Measurements from ENCODE around the gene PDE4A.
"Not testable (repeated sequence)": the region's sequence is repeated elsewhere in the genome, so short reads cannot be mapped to it uniquely, and the experiment has no call there.

The PDE4A gene

GRCh38 chr19:10403137-10404021 is 17.0 kb upstream of the PDE4A start, which contains the start of gene CDC37:
TSS of gene CDC37 (minus strand) at chr19:10403542. CDS start at chr19:10403479, 63 bp downstream.
- DNase-seq (ENCODE audit: low read depth) = peak; percentile 96

GRCh38 chr19:10404888-10405820 is 15.2 kb upstream of the PDE4A start:
- peak; percentile 23 for DNase-seq (ENCODE audit: low read depth)

DNA sequence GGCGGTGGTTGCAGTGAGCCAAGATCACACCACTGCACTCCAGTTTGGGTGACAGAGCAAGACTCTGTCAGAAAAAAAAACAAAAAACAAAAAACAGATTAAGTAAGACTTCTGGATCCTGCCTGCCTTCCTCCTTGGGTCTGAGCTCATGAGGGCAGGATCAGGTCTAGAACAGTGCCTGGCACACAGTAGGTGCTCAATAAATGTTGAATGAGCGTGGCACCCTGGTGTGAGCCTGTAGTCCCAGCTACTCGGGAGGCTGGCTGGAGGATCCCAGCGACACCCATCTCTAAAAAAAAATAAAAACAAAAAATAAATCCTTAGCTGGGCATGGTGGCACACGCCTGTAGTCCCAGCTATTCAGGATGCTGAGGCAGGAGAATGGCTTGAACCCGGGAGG is 14.1 kb upstream of the PDE4A start:
- DNase-seq (ENCODE audit: low read depth) = no peak

DNA sequence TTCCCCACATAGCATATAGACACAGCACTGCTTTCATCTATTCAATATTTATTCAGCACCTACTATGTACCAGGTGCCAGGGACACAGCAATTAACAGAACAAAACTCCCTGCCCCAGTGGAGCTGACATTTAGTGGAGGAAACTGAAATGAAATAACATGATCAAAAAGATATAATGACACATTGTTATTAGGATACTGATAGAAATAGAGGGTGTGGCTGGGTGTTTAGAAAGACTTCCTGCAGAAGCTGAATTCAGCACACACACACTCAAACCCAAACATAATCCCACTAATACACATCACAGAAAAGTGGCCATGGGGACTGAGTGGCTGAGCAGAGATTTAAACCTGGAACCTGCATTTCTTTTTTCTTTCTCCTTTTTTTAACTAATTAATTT is 13.2 kb upstream of the PDE4A start:
- DNase-seq (ENCODE audit: low read depth) = no peak

- DNase-seq (ENCODE audit: low read depth) = no peak
These were observed 11.6 kb upstream of the PDE4A start for GRCh38 chr19:10408511-10409283.

DNA sequence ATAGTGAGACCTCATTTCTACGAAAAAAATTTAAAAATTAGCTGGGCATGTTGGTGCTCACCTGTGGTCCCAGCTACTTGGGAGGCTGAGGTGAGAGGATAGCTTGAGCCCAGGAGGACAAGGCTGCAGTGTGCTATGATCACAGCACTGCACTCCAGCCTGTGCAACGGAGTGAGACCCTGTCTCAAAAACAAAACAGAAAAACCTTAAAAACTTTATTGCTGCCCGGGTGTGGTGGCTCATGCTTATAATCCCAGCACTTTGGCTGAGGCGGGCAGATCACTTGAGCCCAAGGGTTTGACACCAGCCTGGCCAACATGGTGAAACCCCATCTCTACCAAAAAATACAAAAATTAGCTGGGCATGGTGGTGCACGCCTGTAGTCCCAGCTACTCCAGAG is 9.1 kb upstream of the PDE4A start:
- not testable (repeated sequence) for DNase-seq (ENCODE audit: low read depth)

DNA sequence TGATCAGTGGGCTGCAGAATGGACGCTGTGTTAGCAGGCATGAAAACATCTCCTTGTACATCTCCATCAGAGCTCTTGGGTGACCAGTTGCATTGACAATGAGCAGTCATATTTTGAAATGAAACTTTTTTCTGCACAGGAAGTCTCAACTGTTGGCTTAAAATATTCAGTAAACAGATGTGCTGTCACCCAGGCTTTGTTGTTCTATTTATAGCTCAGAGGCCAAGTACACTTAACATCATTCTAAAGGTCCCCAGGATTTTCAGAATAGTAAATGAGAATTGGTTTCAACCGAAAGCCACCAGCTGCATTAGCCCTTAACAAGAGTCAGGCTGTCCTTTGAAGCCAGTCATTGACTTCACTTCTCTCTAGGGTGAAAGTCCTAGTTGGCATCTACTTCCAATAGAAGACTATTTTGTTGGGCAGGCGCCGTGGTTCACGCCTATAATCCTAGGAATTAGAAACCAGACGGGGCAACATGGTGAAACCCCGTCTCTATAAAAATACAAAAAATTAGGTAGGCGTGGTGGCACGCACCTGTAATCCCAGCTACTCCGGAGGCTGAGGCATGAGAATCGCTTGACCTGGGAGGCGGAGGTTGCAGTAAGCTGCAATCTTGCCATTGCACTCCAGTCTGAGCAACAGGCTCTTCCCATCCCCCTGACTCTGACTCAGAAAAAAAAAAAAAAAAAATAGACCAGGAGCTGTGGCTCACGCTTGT is 7.9 kb upstream of the PDE4A start:
- peak; percentile 35 for DNase-seq (ENCODE audit: low read depth)

- no peak for DNase-seq (ENCODE audit: low read depth)
These were observed 4.3 kb upstream of the PDE4A start for GRCh38 chr19:10416083-10416379.

- peak; percentile 82 for DNase-seq (ENCODE audit: low read depth)
These were observed 3.7 kb upstream of the PDE4A start for GRCh38 chr19:10416380-10417257.

DNA sequence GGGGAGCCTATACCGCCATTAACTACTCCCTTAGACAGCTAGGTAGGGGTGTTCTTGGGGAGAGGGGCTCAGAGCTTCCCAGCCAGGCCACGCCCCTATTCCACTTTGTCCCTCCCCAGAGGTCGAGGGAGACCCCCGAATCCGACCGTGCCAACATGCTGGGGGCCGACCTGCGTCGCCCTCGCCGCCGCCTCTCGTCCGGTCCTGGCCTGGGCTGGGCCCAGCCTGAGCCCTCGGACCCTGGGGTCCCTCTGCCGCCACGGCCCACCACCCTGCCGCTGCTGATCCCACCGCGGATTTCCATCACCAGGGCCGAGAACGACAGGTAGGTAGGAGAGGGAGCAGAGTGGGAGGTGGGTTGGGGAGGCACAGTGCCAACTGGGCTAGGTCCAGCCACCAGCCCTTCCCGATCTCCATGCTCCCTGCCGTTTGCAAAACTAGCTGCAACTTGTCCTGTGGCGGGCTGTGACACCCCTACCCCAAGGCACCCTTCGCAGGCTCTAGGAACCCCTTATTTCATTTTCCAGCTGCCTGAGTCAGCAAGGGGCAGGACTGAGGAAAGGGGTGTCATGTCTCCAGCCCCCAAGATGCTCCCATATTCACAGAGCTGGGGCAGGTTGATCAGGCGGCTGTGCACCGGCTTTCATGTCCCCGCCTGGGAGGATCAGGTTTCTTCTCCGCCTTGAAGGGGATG is 2.6 kb upstream of the PDE4A start:
- no peak for DNase-seq (ENCODE audit: low read depth)

- DNase-seq (ENCODE audit: low read depth) = peak; percentile 6
These were observed 2.2 kb upstream of the PDE4A start for GRCh38 chr19:10418235-10418484.

DNA sequence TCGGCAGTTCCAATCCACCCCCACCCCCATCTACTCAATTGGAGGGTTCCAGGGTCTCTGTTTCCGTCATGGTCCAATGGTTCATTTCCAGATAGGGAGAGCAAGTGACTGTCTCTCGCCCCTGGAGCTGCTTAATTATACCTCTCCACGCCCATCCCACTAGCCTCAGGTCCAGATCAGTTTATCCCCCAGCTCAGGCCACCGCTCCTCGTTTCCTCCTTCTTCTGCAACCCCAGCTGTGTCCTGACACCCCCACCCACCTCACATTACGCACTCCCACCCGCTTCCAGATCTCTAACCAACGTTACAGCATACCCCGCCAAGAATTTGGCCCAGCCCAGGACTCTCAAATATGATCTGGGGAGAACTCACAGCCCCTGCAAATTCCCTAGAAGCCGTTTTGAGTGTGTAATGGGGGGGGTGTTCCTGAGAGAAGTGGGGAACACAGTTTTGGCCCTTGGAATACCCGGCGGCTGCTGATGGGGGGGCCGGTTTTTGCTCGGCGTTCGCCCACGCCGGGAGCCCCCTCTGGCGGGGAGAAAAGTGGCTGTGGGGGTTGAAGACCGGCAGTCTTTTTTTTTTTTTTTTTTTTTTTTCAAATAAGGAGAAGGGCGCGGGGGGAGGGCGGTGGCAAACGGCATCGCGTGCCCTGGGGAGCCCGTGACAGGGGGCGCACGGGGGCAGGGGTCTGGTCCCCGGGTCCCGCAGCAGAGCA is 1.7 kb upstream of the PDE4A start:
- DNase-seq (ENCODE audit: low read depth) = peak; percentile 11

DNA sequence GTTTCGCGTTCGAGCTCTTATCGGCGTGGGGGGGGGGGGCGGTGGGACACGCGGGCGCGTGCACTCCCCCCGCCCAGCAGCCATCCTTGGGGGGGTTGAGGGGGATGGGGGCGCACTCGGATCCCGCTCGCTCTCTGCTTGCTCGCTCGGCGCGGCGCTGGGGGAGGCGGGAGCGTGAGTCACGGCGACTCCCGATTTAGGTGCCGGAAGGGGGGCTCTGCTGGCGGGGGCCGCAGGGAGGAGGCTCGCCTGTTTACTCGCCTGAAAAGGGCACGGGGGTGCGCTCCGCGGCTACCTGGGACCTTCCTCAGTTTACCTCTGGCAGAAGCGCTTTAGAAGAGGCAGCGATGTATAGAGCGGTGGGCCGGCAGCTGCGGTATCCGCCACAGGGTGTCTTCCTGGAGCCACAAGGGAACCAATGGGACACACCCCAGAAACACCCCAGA is 1.1 kb upstream of the PDE4A start:
- peak; percentile 27 for DNase-seq (ENCODE audit: low read depth)

- peak; percentile 64 for DNase-seq (ENCODE audit: low read depth)
These were observed 493 bp upstream of the PDE4A start for GRCh38 chr19:10419646-10420443.

GRCh38 chr19:10421240-10422045 is 1.1 kb downstream of the PDE4A start:
- DNase-seq (ENCODE audit: low read depth) = no peak

GRCh38 chr19:10422046-10422461 is 1.7 kb downstream of the PDE4A start:
- DNase-seq (ENCODE audit: low read depth) = no peak

GRCh38 chr19:10422846-10423245 is 2.5 kb downstream of the PDE4A start:
- DNase-seq (ENCODE audit: low read depth) = no peak

Data from EH (cell line).